ENCODE measurements around the gene TXLNA.

Gene TXLNA

GRCh38 chr1:32220746-32221580, 41.5 kb downstream of the TXLNA start:
- Histone ChIP-seq H3K27me3 (ENCODE audit: insufficient read depth, low read length) (no peaks in the 10 kb centered on the region), H3K4me1 (ENCODE audit: insufficient read depth, low read length, severe bottlenecking) (peaks cover 31% of the 10 kb centered on the region), H3K4me2 (ENCODE audit: low read length) (peak overlapping the region; percentile 62), H3K79me2 (ENCODE audit: insufficient read depth, low read length) (peaks cover 15% of the 10 kb centered on the region), H3K9me2 (ENCODE audit: low read depth, low read length) (no peaks in the 10 kb centered on the region), H4K20me1 (ENCODE audit: insufficient read depth, low read length) (no peaks in the 10 kb centered on the region), H2AFZ (ENCODE audit: low read length) (no peak overlapping the region), H3K36me3 (ENCODE audit: insufficient read depth, low read length) (peaks cover 33% of the 10 kb centered on the region), H3K9ac (ENCODE audit: low read length) (peak overlapping the region; percentile 84; the same call in 1 of the 2 replicates), H3F3A (ENCODE audit: insufficient read depth, low read length) (no peaks in the 10 kb centered on the region), H3K27ac (ENCODE audit: low read depth, low read length, poor library complexity, severe bottlenecking) (peak overlapping the region; percentile 73), H3K4me3 (ENCODE audit: low read depth, low read length, poor library complexity, severe bottlenecking) (peak overlapping the region; percentile 84), H3K9me3 (ENCODE audit: low read length) (no peaks in the 10 kb centered on the region)
- TF ChIP-seq EZH2 (IDR thresholded peaks at IDR 0.05; ENCODE audit: borderline replicate concordance, low read length) (no peak), CTCF (IDR thresholded peaks at IDR 0.05; ENCODE audit: low read length) (no peak)

- peaks cover 31% of the 10 kb centered on the region for H3K4me1 ChIP-seq (ENCODE audit: insufficient read depth, low read length, severe bottlenecking)
- no peaks in the 10 kb centered on the region for H3K27me3 ChIP-seq (ENCODE audit: insufficient read depth, low read length)
- H3K36me3 ChIP-seq (ENCODE audit: insufficient read depth, low read length): peaks cover 32% of the 10 kb centered on the region
- H3K4me2 ChIP-seq (ENCODE audit: low read length): peak overlapping the region; percentile 62
- no peak for TF ChIP-seq EZH2 (IDR thresholded peaks at IDR 0.05; ENCODE audit: borderline replicate concordance, low read length)
- TF ChIP-seq CTCF (IDR thresholded peaks at IDR 0.05; ENCODE audit: low read length): no peak
- H3K27ac ChIP-seq (ENCODE audit: low read depth, low read length, poor library complexity, severe bottlenecking): peak overlapping the region; percentile 73
- peaks cover 15% of the 10 kb centered on the region for H3K79me2 ChIP-seq (ENCODE audit: insufficient read depth, low read length)
- H4K20me1 ChIP-seq (ENCODE audit: insufficient read depth, low read length): no peaks in the 10 kb centered on the region
- peak overlapping the region; percentile 84 for H3K4me3 ChIP-seq (ENCODE audit: low read depth, low read length, poor library complexity, severe bottlenecking)
- no peak overlapping the region for H2AFZ ChIP-seq (ENCODE audit: low read length)
- no peaks in the 10 kb centered on the region for H3K9me3 ChIP-seq (ENCODE audit: low read length)
- no peaks in the 10 kb centered on the region for H3K9me2 ChIP-seq (ENCODE audit: low read depth, low read length)
- no peaks in the 10 kb centered on the region for H3F3A ChIP-seq (ENCODE audit: insufficient read depth, low read length)
- peak overlapping the region; percentile 84 for H3K9ac ChIP-seq (ENCODE audit: low read length)
Observed at GRCh38 chr1:32221581-32221979, 42.1 kb downstream of the TXLNA start.

- Histone ChIP-seq H3K9ac (ENCODE audit: low read length) (peak within 1 kb of the TSS; percentile 84), H3K27ac (ENCODE audit: low read depth, low read length, poor library complexity, severe bottlenecking) (peak within 1 kb of the TSS; percentile 73), H3K36me3 (ENCODE audit: insufficient read depth, low read length) (peaks cover 28% of the 10 kb centered on the region), H4K20me1 (ENCODE audit: insufficient read depth, low read length) (no peaks in the 10 kb centered on the region), H3K4me1 (ENCODE audit: insufficient read depth, low read length, severe bottlenecking) (peaks cover 31% of the 10 kb centered on the region), H3K27me3 (ENCODE audit: insufficient read depth, low read length) (no peaks in the 10 kb centered on the region), H3K9me3 (ENCODE audit: low read length) (no peaks in the 10 kb centered on the region), H3K4me2 (ENCODE audit: low read length) (peak within 1 kb of the TSS; percentile 62), H3K79me2 (ENCODE audit: insufficient read depth, low read length) (peaks cover 15% of the 10 kb centered on the region), H3K4me3 (ENCODE audit: low read depth, low read length, poor library complexity, severe bottlenecking) (peak within 1 kb of the TSS; percentile 84), H2AFZ (ENCODE audit: low read length) (no peak within 1 kb of the TSS), H3F3A (ENCODE audit: insufficient read depth, low read length) (no peaks in the 10 kb centered on the region), H3K9me2 (ENCODE audit: low read depth, low read length) (no peaks in the 10 kb centered on the region)
- TF ChIP-seq CTCF (IDR thresholded peaks at IDR 0.05; ENCODE audit: low read length): no peak
- TF ChIP-seq EZH2 (IDR thresholded peaks at IDR 0.05; ENCODE audit: borderline replicate concordance, low read length): no peak
Observed at GRCh38 chr1:32221980-32222755, 42.7 kb downstream of the TXLNA start, which contains the start of the genes EIF3I and TMEM234. TSS of gene EIF3I (plus strand) at chr1:32222407. CDS start at chr1:32222442, 35 bp downstream. TSS of gene TMEM234 (minus strand) at chr1:32222353. CDS start at chr1:32222322, 31 bp downstream.

All from OCI-LY1 (cell line).